Measurements from ENCODE around the gene ST3GAL4. TPM values are rescaled to one million over a fixed set of nuclear protein-coding genes. Genes with fewer than 3 reads are reported as not detected.

Gene ST3GAL4
- total RNA-seq, 1 donor from 2014 or later, result 28.2 TPM

DNA sequence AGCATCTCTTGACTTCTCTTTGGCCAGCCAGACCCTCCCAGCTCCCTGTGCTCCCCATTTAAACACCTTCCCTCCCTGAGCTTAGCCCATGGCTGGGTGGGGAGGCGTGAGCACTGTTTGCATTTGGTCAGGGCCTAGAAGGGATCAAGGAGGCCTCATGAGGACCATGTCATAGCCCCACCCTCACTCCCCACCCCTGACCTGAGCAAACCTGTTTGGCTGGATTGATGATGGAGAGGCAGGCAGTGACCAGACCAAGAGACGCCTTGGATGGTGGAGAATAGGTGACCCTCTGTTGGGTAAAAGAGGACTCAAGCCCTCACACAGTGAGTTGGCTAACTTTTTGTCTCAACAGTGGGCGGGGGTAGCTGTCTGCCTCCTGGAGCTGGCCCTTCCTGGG is 49.9 kb downstream of the ST3GAL4 start:
- no peak for DNase-seq (ENCODE audit: low read depth, low spot score)

DNA sequence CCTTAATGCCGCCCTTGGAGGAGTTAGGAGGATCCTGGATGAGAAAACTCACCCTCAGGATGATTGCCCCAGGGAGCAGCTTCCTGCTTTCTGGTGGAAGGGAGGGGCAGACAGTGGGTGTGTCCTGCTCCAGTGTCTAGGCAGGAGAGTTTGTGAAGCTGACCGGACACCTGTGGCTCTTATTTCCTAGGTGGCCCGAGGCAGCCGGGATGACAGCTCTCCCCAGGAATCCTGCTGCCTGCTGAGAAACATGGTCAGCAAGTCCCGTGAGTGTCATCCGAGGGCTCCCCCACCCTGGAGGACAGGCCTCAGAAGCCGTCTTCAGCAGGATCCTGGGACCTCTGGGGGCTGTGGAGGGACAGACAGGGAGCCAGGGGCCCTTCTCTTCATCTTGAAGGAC is 50.4 kb downstream of the ST3GAL4 start:
- DNase-seq (ENCODE audit: low read depth, low spot score), result no peak

DNA sequence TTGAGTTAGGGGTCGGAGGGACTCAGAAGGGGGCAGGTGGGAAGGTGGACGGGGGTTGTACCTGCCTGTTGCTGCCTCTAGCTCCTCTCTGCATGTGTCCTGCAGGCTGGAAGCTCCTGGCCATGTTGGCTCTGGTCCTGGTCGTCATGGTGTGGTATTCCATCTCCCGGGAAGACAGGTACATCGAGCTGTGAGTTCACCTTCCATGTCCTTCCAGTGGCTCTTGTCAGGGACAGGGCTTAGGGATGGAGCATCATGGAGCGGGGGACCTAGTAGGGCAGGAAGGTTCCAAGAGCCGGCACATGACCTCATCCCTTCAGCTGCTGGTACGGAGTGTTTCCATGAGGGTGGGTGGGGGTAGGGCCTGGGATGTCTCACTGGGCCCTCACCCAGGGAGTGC is 50.9 kb downstream of the ST3GAL4 start:
- DNase-seq (ENCODE audit: low read depth, low spot score), result no peak

DNA sequence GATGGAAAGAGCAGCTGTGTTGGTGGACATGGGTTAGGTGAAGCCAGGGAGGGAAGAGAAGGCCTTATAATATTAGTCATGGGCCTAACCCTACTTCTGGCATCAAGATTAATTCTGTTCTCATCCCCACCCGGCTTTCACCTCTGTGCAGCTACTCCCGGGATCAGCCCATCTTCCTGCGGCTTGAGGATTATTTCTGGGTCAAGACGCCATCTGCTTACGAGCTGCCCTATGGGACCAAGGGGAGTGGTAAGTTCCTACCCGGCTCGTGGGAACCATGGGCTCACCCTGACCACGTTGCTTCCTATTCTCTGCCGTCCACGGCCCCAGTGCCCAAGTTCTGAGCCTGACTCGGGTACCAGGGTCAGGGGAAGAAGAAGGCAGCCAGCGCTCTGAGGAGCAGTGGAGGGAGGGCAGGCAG is 51.6 kb downstream of the ST3GAL4 start:
- DNase-seq (ENCODE audit: low read depth, low spot score), result no peak

DNA sequence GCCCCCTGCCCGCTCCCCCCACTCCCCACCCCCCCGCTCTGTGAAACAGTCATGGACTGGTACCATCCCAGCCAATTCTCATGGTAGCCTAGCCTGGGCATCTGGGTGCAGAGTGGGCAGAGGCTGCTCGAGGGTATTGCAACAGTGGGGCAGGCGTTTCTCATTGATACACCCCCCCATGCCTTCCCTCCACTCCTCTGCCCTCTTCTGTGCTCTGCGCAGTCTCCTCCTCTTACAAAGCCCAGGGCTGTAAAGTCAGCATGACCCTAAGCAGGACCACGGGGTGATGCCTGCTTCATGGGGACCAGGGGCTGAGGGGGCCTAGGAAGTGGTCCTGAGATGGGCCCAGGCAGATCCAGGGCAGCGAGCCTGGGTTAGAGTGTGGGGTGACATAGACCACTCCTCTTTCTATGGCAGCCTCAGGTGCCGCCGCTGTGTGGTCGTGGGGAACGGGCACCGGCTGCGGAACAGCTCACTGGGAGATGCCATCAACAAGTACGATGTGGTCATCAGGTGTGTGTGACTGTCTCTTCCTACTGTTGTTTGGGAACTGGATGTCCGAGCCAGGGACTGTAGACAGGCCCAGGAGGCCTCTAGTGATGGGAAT is 52.3 kb downstream of the ST3GAL4 start:
- DNase-seq (ENCODE audit: low read depth, low spot score), result no peak

DNA sequence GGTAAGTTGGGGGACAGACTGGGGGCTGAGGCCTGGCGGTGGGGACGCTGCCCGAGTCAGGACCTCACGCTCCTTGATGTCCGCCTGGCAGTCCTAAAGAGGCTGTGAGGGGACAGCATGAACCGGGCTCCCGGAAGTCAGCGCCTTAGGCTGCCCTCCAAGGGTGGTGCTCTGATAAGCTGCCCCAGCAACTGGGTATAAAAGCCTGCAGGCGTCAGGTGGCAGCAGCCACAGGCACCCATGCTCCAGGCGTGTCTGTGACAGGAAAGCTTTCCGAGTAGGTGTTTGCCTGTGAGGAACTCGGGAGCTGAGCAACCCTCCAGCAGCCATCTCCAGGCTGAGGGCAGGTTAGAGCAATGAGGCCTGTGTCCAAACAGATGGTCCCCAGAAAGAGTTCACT is 53.0 kb downstream of the ST3GAL4 start:
- no peak for DNase-seq (ENCODE audit: low read depth, low spot score)

DNA sequence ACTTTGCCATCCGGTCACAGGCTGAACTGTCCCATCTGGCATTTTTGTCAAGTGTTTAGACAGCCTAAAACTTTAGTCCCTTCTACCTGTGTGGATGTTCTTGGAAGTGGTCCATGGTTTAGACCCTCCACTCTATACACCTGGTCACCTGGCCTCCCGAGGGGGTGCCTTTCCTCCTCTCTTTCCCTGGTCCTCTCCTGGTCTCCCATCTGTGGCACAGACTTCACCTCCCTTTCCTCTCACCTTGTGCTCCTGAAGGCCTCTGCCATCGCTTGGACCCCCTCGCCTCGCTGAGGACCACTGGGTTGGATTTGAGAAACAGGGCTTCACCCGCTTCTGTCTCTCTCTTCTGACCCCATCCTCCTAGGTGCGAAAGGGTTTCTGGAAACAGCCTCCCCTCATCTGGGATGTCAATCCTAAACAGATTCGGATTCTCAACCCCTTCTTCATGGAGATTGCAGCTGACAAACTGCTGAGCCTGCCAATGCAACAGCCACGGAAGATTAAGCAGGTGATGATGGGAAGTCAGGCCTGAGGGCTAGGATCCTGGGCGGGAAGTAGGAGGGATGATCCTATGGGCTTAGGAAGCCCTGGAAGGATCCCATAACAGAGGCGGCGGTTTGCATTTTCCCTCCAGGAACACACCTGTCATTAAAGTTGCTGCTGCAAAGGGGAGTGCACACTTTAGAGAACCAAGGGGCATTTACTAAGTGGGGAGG is 53.6 kb downstream of the ST3GAL4 start:
- no peak for DNase-seq (ENCODE audit: low read depth, low spot score)

DNA sequence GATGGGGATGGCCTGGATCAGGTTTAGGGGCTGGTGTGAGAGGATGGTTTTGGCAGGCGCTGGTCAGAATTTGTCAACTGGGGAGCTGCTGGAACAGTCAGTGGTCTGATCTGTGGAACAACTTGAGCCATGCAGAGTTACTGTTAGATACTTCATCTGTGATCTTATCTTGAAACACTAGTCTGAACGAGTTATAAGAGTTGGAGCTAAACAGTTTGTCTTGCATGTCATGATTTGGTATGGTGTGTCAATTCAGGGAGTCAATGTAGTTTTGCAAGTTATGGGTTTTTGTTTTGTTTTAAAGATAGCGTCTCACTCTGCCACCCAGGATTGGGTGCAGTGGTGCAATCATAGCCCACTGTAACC is 54.1 kb downstream of the ST3GAL4 start:
- DNase-seq (ENCODE audit: low read depth, low spot score), result no peak

DNA sequence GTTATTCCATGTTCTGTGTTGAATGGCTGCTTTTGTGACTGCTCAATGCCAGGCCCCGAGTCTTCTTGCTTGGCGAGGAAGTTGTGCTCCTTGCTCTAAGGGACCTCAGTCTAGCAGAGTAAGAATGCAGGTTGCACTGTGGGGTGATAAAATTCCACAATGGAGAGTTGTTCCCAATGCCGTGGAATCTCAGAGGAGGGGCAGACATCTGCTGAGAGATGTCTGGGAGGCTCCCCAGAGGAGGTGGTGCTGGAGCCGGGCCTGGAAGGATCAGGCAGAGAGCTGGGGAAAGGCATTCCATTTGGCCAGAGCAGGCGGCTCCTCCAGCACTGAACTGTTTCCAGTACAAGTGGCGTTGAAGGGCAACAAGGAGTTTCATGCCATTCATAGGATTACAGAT is 55.2 kb downstream of the ST3GAL4 start:
- DNase-seq (ENCODE audit: low read depth, low spot score), result no peak

DNA sequence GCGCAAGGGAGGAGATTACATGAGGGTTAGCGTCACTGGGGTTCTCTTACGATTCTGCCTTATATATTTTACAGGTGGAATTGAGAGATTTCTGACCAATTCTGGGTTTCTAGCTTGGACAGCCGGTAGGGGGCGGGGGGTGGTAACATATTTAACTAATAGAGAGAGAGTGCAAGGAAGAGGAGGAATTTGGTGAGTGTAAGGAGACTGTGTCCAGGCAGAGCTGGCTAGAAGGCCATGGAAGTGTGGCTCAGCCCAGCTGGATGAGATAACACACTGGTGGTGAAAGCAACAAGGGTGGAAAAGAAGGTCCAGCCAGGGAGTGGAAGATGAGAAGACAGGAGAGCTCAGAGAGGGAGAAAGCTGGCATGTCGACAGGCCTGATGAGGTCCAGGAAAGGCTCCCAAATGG is 56.5 kb downstream of the ST3GAL4 start:
- no peak for DNase-seq (ENCODE audit: low read depth, low spot score)

DNA sequence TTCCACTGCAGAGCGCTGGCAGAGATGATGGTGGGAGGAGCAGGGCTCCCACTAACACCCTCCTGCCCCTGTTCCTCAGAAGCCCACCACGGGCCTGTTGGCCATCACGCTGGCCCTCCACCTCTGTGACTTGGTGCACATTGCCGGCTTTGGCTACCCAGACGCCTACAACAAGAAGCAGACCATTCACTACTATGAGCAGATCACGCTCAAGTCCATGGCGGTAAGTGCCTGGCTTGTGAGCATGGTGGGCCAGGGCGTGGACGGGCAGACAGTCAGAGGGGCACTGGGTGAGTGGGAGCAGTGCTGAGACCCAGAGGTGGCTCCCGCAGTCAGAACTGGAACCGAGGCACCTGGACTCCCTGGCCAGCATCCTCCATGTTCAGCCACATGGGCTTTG is 57.9 kb downstream of the ST3GAL4 start:
- DNase-seq (ENCODE audit: low read depth, low spot score), result no peak

DNA sequence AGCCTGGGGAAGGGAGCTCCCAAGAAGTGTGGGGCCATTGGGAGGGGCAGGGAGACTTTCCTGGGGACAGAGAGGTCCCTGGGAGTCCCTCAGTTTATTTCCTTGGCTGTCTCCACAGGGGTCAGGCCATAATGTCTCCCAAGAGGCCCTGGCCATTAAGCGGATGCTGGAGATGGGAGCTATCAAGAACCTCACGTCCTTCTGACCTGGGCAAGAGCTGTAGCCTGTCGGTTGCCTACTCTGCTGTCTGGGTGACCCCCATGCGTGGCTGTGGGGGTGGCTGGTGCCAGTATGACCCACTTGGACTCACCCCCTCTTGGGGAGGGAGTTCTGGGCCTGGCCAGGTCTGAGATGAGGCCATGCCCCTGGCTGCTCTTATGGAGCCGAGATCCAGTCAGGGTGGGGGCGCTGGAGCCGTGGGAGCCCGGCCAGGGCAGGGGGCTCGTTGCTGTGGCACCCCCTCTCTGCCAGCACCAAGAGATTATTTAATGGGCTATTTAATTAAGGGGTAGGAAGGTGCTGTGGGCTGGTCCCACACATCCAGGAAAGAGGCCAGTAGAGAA is 58.4 kb downstream of the ST3GAL4 start:
- no peak for DNase-seq (ENCODE audit: low read depth, low spot score)

DNA sequence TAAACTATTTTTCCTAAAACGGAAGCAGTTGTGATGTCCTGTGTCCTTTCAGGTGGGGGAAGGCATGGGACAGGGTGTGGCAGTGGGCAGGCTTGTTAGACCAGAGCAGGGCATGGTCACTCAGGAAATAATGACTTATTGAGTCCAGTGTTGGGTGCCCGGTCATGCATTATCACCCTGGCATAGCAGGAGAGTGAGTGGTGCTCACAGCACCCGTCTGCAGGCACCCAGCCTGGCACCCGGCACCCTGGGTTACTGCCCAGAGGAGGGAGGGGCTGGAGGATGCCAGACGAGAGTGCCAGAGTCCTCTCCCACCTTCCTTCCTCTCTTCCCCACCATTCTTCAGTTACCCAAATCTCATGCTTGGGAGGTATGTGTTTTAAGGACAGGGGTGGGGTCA is 59.1 kb downstream of the ST3GAL4 start:
- no peak for DNase-seq (ENCODE audit: low read depth, low spot score)

DNA sequence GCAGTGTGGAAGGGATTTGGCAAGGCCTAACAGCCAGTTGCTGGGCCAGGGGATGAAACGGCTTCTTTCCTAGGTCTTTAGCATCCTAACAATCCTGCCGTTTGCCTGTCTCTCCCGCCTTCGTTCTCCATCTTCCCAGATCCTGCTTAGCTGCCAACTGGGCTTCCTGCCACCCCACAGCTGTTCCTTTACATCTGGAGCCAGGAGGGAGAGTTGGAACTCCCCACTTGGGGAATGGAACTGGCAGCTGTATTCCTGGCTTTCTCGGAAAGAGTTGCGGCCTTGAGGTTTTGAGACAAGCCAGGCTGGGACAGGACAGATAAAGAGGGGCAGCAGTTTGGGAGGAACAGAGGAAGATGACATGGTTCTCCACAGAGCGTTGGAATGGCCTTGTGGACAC is 59.6 kb downstream of the ST3GAL4 start:
- no peak for DNase-seq (ENCODE audit: low read depth, low spot score)

DNA sequence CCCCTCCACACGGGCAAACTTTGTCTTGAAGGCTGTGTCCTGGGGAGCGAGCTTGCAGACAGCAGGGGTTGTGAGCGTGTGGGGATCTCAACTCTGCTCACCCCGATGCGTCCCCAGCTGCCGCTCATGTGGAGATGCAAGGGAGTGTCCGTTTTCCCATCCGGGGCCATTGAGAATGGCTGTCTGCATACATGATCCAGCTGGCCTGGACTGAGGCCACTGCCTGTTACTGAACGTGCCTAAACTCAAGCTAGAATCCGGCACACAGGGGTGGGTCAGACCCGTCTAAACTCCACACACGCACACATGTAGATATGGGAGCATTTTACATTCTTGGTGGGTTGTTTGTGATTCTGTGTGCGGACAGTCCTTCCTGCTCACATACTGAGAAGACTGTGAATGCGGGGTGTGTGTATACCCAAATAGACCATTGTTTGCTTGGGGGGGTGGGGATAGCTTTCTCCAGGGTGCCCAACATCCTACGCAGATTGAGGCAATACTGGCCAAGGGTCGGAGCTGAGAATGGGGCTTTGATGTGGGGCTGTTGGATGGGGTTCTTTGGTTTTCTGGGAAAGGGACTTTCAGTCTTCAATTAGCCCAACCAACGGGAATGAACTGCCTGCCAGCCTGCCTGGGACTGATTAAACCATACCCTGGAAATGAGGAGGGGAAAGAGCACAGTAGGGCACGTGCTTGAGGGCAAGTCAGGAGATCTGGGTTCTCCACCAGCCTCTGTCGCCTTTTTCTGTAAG is 60.4 kb downstream of the ST3GAL4 start:
- no peak for DNase-seq (ENCODE audit: low read depth, low spot score)

DNA sequence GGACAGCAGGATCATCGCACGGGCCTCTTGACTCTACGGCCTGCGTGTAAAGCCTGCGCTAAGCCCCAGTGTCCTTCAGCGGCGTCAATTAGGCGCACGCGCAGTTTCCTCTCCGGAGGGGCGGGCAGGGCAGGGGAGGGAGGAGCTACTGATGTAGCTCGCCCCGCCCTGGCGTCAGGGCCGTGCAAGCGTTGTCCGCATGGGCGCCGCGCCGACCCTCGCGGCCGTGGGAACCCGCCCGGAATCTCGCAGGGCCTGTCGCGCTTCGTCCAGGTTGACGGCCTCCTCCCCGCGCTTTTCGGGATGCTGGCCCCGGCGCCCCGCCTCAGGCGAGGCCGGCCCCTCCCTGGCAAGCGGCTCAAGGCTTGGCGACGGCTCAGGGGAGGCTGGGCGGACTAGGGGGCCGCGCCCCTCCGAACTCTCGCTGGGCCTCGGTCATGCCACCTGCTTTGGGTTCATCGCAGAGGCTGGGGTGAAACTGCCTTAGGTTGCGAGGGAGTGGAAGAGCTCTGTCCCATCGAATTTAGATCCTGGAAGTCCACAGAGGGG is 61.1 kb downstream of the ST3GAL4 start:
- peak; percentile 57 for DNase-seq (ENCODE audit: low read depth, low spot score)

DNA sequence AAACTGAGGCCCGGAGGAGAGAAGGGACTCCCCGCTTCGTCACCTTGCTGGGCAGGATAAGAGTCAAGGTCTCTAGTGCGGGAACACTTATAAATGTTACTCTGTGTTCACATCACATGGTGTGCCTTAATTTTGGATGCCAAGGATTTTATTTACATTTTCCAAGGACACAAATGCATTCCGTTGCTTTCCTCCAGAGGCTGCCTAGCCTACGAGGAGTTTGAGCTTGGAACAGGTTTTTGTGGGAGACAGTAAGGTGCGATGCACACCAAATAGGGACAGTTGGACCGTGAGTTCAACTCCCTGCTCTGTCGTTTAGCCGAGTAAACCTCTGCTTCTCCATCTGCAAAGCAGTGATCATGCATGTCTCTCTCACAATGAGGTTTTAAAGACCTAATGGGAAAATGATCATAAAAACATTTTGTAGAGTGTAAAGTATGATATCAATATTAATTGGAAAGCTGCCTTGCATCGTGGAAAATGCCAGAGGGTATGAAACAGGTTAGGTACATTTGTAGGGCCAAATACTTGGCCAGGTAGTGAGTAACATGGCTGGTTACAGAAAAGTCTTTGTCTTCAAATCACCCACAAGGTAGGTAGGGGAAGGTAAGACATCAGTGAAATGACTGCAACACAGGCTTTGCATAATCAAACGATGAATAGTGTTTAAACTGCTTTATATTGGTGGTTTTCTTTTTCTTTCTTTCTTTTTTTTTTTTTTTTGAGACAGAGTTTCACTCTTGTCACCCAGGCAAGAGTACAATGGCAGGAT is 61.8 kb downstream of the ST3GAL4 start:
- no peak for DNase-seq (ENCODE audit: low read depth, low spot score)

DNA sequence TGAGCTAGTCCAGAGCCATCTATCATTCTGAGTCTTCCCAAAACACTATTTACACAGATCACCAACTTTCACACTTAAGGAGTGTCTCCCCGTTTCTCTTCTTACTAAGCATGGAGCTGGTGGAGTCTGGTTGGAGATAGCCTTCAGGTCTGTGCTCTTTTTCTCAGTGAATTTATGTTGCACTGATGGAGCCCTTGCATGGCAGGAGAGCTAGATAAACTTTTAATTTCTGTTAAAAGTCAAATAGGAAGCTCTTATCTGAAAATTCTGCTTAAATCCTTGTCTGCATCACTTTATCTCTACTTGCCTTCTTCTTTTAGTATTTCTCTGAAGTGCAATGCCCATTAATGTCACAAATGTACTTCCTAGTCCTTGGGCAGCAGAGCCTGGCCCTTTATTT is 63.4 kb downstream of the ST3GAL4 start:
- DNase-seq (ENCODE audit: low read depth, low spot score), result no peak

DNA sequence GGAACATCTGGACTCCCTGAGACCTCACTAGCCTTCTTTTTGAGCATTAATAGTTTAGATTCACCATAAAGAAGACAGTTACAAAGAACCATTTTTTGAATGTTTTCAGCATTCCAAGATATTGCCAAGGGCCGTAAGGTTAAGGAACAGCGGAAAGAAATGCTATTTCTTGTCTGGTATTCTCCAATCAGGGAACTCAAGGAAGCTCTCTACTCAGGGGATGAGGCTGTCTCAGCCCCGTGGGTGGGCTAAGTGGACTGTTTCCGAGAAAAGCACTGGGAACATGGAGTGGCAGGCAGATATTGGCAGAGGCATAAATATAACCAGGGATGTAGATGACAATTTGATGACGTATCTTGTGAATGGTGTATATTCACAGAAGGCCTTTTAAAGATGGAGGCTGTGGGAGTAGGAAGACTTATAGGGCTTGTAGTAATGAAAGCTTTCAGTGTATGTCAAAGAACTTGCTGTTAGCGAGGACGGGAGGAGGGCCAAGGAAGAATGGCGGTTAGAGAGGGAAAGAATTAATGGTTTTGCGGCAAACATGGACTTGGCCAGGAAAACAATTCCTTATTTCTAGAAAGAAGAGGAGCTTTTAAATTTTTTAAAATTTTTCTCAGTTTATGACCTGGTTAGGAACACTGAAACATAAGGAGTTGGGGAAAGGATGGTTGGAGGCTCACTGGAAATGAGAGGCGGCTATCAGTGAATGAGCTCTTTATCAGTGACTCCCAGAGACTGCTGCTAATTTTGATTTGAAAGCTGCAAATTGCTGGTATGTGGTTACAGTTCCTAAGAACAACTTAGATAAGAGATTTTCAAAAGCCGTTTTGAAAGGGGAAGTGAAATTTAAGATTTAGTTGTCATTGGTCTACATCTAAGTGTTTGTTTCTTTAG is 64.6 kb downstream of the ST3GAL4 start:
- no peak for DNase-seq (ENCODE audit: low read depth, low spot score)

DNA sequence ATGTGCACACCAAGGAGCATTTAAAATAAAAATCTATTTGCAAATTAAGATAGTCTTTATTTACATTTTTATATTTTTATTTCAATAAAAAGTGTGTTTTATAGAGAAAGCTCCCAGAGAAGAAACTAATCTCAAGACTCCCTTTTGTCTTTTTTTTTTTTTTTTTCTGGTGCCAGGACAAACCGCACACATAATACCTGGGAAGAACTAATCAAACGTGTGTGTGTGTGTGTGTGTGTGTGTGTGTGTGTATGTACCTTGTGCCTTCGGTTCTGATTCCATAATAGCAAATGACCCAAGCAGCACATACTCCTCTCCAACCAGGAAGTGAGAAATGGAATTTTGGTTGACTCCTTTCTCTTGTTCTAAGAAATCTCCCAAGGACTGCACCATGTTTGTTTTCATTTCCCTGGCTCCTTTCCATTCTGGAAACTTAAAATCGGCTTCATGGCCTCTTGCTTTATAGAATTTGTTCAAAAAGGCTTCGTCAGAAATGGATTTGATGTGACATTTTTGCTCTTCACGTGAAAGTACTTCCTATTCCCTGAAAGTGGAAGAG is 65.3 kb downstream of the ST3GAL4 start:
- no peak for DNase-seq (ENCODE audit: low read depth, low spot score)
